Transverse colon (tissue), 3 donors: ENCODE data around the gene TRAM2.

Source experiments
- CTCF ChIP-seq, 5 experiments: fragments of 200-600 bp in 3 of 5; fragments of 450-650 bp in 2 of 5; sonication (generic) in 3 of 5; IDR thresholded peaks; 1 replicate in 2 of 5; 2 replicates in 3 of 5; pipeline ENCODE4 v1.5.1; 2016 to 2017; ENCODE audit warnings: antibody characterized with exemption in 5 of 5, inconsistent platforms in 3 of 5, mild to moderate bottlenecking in 2 of 5, moderate library complexity in 1 of 5
- POLR2A ChIP-seq: fragments of 450-650 bp; IDR thresholded peaks from one replicate; pipeline ENCODE4 v1.6.1; 2016; ENCODE audit warnings: antibody characterized with exemption, mild to moderate bottlenecking, moderate library complexity

DNA sequence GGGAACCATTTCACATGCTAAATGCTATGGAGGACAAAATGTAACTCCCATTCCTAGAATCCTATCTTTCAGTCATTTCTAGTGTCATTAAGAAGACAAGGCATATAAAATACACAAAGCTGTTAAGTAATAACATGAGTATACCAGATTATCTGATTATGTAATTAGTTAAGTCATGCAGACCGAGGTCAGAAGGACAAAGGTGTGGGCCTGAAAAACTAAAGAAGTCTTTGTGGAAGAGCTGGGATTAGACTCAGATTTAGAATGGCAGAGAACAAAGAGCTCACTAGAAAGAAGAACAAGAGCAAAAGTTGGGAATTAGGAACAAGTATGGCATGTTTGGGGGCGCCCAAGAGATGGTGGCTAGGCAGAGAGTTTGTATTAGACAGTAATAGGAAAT is 119.8 kb downstream of the TRAM2 start:
- TF ChIP-seq POLR2A (no peak), CTCF (IDR thresholded peaks at IDR 0.05) (no peak)
